ENCODE results near the gene TOMT.

DNA sequence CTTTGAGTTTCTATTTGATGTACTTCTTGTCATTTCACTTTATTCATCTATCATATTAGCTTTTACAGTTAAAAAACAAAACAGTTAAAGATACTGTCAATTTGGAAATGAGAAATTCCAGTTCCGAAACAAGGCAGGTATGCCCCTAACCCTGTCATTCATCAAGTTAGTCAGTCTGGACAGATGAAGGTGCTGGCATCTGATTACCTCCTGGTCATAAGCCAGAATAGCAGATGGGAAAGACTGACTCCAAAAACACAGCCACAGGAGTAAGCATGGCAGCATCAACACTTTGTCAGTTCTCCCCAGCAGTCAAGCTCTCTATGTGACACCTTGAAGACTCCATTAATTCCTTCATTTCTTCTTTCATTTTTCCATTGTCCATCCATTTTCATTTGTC is 20.8 kb upstream of the TOMT start:
- TF ChIP-seq POLR2AphosphoS5 (IDR thresholded peaks at IDR 0.05; ENCODE audit: low read depth): no peak
- TF ChIP-seq, protein P1, sequence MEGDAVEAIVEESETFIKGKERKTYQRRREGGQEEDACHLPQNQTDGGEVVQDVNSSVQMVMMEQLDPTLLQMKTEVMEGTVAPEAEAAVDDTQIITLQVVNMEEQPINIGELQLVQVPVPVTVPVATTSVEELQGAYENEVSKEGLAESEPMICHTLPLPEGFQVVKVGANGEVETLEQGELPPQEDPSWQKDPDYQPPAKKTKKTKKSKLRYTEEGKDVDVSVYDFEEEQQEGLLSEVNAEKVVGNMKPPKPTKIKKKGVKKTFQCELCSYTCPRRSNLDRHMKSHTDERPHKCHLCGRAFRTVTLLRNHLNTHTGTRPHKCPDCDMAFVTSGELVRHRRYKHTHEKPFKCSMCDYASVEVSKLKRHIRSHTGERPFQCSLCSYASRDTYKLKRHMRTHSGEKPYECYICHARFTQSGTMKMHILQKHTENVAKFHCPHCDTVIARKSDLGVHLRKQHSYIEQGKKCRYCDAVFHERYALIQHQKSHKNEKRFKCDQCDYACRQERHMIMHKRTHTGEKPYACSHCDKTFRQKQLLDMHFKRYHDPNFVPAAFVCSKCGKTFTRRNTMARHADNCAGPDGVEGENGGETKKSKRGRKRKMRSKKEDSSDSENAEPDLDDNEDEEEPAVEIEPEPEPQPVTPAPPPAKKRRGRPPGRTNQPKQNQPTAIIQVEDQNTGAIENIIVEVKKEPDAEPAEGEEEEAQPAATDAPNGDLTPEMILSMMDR (IDR thresholded peaks at IDR 0.05; ENCODE audit: insufficient read depth, low read length): no peak
